Medulla oblongata (tissue), 1 donor: ENCODE measurements around the gene DLD.
A peak's percentile ranks its signal among the peaks of the same experiment; 100 is the strongest.
"Not testable (repeated sequence)": the region's sequence is repeated elsewhere in the genome, so short reads cannot be mapped to it uniquely, and the experiment has no call there.

Experiments
- DNase-seq: peaks from one replicate; pipeline ENCODE4 v3.0.0-alpha.2; 2015; ENCODE audit errors: extremely low spot score

DLD gene, protein sequence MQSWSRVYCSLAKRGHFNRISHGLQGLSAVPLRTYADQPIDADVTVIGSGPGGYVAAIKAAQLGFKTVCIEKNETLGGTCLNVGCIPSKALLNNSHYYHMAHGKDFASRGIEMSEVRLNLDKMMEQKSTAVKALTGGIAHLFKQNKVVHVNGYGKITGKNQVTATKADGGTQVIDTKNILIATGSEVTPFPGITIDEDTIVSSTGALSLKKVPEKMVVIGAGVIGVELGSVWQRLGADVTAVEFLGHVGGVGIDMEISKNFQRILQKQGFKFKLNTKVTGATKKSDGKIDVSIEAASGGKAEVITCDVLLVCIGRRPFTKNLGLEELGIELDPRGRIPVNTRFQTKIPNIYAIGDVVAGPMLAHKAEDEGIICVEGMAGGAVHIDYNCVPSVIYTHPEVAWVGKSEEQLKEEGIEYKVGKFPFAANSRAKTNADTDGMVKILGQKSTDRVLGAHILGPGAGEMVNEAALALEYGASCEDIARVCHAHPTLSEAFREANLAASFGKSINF

DNA sequence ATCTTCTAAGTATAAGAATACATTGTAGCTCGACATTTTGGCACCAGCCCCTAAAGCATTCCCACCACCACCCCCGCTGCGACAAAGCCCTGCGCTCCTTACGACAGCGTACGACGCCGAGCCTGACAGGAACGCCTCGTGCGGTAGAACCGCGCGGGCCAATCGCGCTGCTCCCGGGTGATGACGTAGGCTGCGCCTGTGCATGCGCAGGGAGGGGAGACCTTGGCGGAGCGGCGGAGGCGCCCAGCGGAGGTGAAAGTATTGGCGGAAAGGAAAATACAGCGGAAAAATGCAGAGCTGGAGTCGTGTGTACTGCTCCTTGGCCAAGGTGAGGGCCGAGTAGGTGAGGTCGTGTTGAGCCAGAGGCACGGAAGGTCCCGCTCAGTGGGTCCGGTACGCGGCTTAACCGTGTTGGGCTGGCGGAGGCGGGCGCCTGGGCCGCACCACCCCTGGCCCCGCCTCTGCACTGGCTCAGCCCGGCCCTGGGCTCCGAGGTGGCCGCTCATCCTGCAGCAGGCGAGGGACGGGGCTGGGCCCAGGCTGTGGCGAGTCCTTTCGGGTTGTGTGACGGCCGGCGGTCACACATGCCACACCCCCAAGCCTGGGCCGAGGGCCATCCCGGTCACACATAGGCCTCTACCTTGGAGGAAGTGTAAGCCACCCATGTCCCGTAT, at the start of gene DLD:
Gene DLD, plus strand, starts transcription at position 222 of the 674 bp plus-strand sequence. Its CDS starts 68 bp downstream, at position 290.
- DNase-seq, result peak; percentile 94

DNA sequence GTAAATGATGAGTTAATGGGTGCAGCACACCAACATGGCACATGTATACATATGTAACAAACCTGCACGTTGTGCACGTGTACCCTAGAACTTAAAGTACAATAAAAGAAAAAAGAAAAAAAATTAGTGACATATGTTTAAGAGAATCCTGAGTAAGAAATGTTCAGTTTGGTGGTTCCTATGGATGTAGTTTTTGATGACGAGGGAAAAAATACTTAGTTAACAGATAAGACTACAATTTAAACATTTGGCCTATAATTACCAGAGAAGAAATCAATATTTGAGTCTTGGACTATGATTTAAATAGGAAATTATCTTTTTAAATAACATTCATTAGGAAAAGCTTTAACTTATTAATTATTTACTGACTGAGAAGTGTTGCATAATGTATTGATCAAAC, 48.8 kb upstream of the DLD start:
- DNase-seq, result no peak

DNA sequence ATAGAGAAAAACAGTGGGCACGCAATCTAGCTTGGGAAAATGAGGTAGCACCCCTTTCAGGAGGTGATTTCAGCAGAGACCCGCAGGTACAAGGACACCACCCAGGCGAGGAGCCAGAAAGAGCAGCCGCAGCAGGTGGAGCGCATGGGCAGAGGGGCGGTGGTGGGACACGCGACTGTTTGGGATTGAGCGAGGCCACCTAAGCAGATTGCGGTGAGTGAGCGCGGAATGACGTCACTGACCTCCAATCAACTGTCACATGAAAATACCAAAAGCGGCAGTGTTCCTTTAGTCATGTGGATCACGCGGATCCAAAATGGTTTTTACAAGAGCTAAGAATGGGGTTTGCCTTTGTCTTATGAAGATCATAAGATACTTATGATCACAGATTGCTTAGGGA, 47.8 kb upstream of the DLD start:
- no peak for DNase-seq

DNA sequence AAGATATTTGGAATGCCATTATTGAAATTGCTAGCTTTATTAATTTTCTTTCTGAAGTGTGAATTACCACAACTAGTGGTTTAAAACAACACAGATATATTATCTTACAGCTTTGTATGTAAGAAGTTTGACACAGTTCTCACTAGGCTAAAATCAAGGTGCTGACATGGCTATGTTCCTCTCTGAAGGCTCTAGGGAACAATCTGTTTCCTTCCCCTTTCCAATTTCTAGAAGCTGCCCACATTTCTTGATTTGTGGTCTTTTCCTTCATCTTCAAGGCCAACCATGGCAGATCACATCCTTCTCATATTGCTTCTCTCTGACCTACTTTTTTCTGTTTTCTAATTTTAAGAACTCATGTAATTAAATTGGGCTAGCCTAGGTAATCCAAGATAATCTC, 44.7 kb upstream of the DLD start:
- DNase-seq, result peak; percentile 48

DNA sequence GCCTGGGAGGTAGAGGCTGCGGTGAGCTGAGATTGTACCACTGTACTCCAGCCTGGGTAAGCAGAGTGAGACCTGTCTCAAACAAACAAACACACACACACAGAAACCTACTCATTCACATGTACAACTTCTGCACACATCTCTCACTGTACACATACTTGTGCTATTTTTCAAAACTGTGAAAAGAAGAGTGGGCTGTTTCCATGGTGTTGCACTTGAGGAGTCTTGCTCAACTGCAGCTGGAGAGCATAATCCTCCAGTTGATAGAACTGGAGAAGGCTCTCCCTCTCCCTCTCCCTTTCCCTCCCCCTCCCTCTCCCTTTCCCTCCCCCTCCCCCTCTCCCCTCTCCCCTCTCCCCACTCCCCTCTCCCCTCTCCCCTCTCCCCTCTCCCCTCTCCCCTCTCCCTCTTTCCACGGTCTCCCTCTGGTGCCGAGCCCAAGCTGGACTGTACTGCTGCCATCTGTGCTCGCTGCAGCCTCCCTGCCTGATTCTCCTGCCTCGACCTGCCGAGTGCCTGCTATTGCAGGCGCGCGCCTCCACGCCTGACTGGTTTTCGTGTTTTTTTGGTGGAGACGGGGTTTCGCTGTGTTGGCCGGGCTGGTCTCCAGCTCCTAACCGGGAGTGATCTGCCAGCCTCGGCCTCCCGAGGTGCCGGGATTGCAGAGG, 43.7 kb upstream of the DLD start:
- no peak for DNase-seq

DNA sequence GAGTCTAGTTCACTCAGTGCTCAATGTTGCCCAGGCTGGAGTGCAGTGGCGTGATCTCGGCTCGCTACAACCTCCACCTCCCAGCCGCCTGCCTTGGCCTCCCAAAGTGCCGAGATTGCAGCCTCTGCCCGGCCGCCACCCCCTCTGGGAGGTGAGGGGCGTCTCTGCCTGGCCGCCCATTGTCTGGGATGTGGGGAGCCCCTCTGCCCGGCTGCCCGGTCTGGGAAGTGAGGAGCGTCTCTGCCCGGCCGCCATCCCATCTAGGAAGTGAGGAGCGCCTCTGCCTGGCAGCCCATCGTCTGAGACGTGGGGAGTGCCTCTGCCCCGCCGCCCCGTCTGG, 43.2 kb upstream of the DLD start:
- DNase-seq, result not testable (repeated sequence)

DNA sequence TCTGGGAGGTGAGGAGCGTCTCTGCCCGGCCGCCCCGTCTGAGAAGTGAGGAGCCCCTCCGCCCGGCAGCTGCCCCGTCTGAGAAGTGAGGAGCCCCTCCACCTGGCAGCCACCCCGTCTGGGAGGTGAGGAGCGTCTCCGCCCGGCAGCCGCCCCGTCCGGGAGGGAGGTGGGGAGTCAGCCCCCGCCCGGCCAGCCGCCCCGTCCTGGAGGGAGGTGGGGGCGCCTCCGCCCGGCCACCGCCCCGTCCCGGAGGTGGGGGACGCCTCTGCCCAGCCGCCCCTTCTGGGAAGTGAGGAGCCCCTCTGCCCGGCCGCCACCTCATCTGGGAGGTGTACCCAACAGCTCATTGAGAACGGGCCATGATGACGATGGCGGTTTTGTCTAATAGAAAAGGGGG, 42.8 kb upstream of the DLD start:
- not testable (repeated sequence) for DNase-seq

DNA sequence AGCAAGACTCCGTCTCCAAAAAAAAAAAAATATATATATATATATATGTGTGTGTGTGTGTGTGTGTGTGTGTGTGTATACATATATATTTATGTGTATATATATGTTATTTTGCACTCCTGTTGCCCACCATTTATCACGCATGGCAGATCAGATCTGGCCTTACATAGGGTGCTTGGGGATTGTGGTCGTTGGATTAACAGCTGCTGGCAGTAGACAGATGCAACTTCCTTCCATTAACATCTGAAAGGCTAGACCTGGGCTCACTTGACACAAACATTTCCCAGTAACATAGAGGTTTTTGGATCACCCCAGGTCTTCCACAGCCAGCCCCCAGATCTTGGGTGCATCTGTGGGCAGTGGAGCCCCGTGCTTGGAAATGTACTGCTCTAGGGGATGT, 40.8 kb upstream of the DLD start:
- no peak for DNase-seq

DNA sequence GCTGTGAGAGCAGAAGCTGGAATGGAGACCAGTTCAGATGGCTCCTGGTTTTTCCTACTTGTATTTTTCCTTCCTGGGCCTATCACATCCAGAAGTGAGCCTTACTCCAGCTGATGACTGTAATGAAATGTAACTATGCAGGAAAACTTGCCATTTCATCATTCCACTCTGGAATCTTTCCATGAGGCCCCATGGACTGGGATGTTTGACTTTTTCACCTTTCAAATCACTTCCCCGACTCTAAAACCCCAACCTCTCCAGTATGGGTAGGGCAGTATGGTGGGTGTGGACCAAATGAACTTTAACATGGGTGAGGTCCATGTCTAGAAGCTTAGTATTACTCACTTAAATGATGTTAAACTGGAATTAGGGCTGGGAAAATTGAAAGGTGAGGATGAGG, 40.3 kb upstream of the DLD start:
- no peak for DNase-seq

DNA sequence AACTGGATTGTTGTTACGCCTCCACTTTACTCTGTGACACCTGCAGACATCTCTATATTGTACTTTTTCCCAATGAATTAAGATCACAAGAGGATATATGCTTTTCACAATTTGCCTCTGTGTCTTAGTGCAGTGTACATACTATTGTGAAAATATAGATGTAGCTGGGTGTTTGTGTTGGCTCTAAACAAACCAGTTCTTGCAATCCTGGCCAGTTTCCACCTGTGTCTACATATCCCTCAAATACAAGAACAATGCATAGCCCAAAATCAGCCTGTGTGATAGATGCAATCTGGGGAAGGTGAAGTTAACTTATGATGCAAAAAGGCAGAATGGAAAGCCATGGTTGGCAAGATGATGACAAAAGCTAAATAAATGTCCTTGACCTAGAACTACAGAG, 36.5 kb upstream of the DLD start:
- no peak for DNase-seq

DNA sequence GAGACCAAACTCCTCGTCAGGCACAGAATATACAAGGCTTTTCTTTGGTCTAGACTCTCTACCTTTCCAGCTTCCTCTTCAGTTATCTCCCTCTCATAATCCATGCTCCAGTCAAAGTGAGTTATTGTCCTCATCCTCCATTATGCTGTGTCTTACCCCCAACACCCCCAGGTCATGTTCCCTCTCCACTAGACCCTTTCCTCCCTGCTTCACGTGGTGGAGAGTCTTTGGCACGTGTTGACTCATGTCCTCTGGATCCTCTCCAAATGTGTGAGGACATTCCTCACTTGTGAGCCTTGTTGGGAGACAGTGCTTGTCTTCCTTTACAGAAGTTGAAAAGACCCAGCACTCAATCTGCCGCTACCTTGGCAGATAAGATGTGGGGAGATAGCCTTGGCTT, 36.0 kb upstream of the DLD start:
- DNase-seq, result no peak

DNA sequence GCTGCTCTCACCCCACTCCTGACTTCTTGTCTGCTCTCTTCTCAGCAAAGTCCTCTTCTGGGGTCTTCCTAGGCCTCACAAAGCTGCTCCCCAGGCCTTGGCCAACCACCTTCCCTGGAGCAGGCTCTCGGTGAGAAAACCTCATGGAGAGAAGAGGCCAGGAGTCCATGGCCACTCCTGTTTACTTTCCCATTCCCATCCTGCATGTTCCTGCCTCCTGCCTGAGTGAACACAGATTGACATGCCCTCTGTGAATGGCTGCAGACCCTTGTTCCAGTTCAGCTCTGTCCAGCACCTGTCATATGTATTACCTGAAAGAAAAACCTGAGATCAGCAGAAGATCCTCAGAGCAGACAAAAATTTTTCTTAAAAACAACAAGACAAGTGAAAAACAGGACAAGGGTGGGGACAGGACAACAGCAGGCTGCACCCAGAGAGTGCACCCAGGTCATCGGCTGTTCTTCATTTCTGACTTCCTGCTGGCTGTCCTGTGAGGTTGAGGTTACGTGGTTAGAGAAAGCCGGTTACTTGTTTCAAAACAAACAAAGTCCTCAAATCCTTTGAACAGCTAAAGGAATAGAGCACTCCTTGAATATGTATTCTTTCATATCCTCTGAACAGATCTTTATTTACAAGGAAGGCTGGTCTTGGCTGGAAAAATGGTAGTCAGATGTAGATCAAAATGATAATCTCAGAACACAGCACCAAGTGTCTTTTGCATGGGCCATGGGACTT, 34.0 kb upstream of the DLD start:
- no peak for DNase-seq

DNA sequence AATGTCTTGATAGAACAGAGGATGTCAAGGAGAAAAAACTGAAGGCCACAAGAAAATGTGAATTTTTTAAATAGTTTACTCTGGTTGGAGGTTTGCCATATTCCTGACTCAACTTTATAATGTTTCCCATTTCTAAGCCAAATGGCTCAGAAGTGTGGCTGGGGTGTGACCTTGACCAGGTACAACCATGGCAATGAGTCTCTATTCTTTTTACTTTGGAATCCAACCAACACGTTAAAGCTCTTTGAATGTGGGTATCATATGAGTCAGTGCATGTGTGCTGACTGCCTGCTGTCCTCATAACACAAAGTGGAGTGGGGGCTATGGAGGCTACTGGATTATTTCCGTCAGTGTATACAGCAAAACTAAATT, 33.5 kb upstream of the DLD start:
- DNase-seq, result no peak

DNA sequence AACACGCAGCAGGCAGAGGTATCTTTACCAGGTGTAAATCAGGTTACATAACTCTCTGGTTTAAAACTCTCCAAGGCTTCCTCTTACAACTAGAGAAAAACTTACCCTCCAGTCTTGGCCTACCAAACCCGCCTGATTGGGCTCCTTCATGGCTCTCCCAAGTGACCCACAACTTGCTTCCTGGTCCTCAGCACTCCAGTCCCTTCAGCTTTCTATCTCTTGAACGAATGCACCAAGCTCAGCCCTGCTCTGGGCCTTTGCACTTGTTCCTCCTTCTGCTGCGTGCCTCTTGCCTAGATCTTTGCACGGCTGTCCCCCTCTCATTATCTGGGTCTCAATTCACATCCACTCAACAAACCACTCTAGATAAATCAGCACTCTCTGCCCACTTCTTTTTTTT, 32.7 kb upstream of the DLD start:
- no peak for DNase-seq

DNA sequence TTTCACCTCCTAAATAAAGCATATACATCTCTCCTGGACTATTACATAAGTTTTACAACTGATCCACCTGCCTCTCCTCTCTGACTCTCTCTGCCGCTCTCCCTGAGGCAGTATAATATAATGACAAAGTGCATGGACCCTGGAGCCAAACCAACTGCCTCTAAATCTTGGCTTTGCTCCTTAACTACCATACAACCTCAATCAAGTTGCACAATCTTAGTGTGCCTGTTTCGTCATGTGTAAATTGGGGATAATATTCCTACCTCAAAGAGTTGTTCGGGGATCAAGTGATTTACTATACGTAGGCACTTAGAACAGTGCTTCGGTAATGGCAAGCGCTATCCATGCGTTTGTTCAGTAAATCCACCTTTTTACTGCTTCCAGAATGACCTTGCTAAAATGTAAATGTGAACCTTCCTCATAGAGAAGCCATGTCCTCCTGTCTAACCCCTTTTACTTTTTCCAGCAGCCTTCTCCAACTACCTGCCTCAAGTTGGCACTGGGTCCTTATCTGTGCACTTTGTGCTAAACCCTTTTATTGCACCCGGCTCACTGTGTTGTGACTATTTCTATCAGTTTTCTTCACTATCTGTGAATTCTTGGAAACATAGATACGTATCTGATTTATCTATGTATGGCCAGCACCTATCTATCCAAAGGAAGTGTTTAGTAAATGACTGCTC, 30.6 kb upstream of the DLD start:
- no peak for DNase-seq

DNA sequence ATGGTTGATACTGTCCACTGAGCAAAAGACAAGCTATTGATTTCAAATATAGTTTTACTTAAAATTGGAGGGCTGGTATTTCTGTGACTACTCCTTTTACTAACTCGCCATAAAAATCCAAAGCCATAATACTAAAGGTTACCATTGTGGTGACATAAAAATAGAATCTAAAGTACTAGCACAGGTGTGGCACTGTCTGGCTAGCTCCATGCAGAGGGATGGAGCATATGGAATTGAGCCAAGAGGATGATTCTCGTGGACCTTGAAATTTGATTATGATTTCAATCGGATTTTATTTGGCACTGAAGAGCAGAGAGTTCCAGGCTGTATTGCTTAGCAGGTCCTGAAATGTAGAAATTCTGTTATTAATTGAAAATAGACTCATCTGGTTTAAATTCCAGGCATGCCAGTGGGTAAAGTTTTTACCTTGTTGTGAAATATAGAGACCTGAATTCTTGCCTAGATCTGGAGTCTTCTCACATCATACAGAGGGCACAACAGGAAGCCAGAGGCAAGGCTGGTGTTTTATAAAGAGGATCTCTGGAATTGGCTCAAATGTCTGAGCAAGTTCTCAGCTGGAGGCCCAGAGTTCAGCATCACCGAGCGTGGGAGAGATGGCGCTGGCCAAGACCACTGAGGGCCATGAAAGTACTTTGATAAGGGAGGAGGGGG, 29.9 kb upstream of the DLD start:
- DNase-seq, result no peak

DNA sequence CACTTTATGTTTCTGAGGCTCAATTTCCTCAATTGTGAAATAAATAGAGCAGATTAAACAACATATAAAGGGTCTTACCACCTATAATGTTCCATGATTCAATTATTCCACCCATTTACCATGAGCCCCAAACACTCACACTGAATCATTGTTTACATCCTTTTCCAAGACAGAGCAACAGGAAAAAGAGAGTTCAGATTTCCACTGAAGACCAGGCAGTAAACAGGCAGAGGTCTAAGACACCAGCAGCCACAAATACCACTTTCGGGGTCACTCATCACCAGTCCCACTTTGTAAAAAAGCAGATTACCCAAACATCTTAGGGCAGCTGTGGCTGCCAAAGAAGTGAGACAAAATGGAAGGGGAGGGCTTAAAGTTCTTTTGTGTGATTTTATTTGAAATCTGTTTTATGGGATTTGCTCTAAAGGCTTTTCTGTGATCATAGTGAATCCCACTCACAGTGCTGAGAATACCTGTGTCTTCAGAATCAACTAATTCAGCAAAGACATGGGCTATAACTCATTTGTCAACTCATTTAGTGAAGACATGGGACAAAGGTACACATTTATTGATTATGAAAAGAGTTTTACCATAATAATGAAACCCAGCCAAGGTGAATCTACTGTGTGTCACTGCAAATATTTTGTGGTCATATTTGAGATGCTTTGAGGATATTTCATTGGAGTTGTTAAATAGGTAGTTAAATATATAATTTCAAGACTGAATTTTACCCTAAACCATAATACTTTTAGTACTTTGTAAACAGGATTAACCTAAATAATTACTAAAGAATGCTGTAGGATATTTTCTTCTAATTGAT, 24.8 kb upstream of the DLD start:
- DNase-seq, result no peak

DNA sequence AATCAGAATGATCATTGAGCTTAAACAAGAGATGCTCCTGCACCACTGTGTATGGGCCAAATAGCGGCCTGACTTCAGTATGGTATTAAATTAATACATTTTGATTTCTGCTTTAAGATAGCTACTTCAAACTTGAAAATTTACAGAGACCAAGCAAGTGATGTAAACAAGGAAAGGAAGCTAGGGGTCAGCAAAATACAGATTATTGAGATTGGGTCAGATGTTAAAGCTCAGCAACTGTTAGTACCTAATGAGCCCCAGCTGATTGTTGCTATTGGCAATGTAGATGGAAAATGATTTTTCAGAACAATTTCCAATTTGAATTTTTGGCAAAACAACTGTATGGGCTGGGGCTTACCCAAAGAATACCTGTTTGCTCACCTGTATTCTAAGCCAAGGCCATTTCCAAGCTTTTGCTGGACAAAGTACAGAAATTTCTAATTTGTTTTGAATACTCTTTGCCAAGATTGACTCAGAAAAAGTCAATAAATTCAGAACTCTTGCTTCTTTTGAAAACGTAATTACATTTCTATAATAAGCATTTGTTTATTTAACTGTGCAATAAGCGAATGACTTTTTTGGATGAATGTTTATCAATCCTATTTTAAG, 23.0 kb upstream of the DLD start:
- DNase-seq, result no peak

DNA sequence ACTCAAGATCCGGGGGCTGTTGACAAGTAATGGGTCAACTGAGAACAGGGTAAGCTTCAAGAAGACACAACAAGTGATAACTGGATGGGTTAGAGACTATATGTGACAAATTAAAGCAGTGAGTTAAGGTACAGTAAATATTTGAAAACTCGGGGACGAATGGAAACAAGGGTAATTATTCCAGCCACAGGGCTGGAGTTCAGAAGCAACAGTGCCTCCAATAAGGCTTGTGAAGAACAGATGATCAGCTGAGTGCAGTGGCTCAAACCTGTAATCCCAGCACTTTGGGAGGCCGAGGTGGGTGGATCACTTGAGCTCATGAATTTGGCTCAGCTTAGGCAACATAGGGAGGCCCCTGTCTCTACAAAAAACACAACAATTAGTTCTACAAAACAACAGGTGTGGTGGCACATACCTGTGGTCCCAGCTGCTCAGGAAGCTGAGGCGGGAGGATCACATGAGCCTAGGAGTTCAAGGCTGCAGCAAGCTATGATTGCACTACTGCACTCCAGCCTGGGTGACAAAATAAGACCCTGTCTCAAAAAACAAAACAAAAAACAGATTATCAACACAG, 20.5 kb upstream of the DLD start:
- no peak for DNase-seq
